HG03066 (cell line): ENCODE measurements around the gene CYP2W1.
"Not testable (repeated sequence)": the region's sequence is repeated elsewhere in the genome, so short reads cannot be mapped to it uniquely, and the experiment has no call there.

Experiments used
- ATAC-seq: cut with Tn5 transposase; IDR thresholded peaks from one replicate; pipeline ENCODE4 v1.9.1; 2021; ENCODE audit warnings: low read depth; ENCODE audit not compliant: unreplicated experiment

The CYP2W1 gene

GRCh38 chr7:994592-995308, 11.8 kb downstream of the CYP2W1 start:
- ATAC-seq, result no peak

- no peak for ATAC-seq
Observed at GRCh38 chr7:995571-995970, 12.6 kb downstream of the CYP2W1 start.

- no peak for ATAC-seq
Observed at GRCh38 chr7:996079-996872, 13.3 kb downstream of the CYP2W1 start.

- ATAC-seq, result no peak
Observed at GRCh38 chr7:997404-998395, 14.7 kb downstream of the CYP2W1 start.

GRCh38 chr7:999149-999879, 16.3 kb downstream of the CYP2W1 start:
- ATAC-seq, result no peak

GRCh38 chr7:999941-1000935, 17.3 kb downstream of the CYP2W1 start:
- no peak for ATAC-seq

GRCh38 chr7:1001069-1001770, 18.2 kb downstream of the CYP2W1 start:
- ATAC-seq, result not testable (repeated sequence)

GRCh38 chr7:1002026-1002425, 19.0 kb downstream of the CYP2W1 start:
- ATAC-seq, result not testable (repeated sequence)

GRCh38 chr7:1002445-1002844, 19.5 kb downstream of the CYP2W1 start:
- ATAC-seq, result not testable (repeated sequence)

- ATAC-seq, result no peak
Observed at GRCh38 chr7:1004018-1004852, 21.3 kb downstream of the CYP2W1 start.

- ATAC-seq, result no peak
Observed at GRCh38 chr7:1005303-1005702, 22.3 kb downstream of the CYP2W1 start.

GRCh38 chr7:1007901-1008300, 24.9 kb downstream of the CYP2W1 start:
- ATAC-seq, result no peak

- ATAC-seq, result no peak
Observed at GRCh38 chr7:1008733-1009363, 25.9 kb downstream of the CYP2W1 start.

GRCh38 chr7:1009747-1010146, 26.8 kb downstream of the CYP2W1 start:
- no peak for ATAC-seq

GRCh38 chr7:1010226-1010625, 27.2 kb downstream of the CYP2W1 start:
- ATAC-seq, result no peak

- ATAC-seq, result no peak
Observed at GRCh38 chr7:1011297-1012003, 28.5 kb downstream of the CYP2W1 start.
